ENCODE measurements around the gene FAM3C.
"Not testable (repeated sequence)": the region's sequence is repeated elsewhere in the genome, so short reads cannot be mapped to it uniquely, and the experiment has no call there.

Gene FAM3C

DNA sequence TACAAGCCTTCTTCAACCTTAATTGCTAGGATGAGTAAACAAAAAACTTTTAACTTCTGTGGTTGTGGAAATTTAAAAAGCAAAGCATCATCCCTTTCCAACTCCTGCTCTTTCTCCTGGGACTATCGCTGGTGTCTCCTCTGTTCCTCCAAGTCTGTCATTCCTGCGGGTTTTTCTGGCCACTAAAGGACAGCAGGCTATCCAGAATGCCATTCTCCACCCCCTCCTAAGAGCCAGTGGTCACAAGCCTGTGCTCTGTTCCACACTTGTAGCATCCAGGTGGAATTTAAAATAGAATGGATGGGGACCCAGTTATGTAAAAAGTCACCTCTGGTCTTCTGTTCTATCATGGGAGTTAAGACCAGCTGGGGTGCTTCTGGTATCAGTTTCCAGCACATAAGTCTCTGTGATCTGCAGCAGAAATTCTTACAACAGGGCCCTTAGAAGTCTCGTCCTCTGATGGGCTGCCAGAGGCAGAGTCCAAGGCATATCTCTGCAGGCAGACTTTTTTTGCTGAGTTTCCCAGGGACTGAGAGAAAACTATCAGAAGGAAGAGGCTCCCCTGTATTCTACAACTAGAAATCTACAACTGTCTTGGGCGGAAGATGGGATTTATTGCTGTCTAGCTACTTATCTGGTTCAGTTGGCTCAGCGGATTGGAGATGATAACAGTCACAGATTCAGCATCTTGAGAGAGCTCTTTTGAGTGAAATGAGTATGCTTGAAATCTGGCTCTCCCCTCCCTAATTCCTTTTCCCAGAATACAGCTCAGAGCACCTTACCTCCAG is 72.4 kb downstream of the FAM3C start:
- DNase-seq = no peak
- Histone ChIP-seq H3K4me3 (ENCODE audit: low read depth in 1 of 2, low read length in 2 of 2) (no peak overlapping the region), H3K9me3 (ENCODE audit: insufficient read depth, low read length, severe bottlenecking) (no peaks in the 10 kb centered on the region), H3K27me3 (ENCODE audit: insufficient read depth, low read length, poor library complexity) (no peaks in the 10 kb centered on the region), H3K9ac (ENCODE audit: low read depth, low read length) (no peak overlapping the region), H3K27ac (ENCODE audit: low read length) (no peak overlapping the region), H3K4me1 (ENCODE audit: insufficient read depth, low read length) (no peaks in the 10 kb centered on the region), H3K4me2 (ENCODE audit: insufficient read depth, low read length) (no peak overlapping the region), H3K36me3 (ENCODE audit: insufficient read depth, low read length) (no peaks in the 10 kb centered on the region), H3K79me2 (ENCODE audit: insufficient read depth, low read length) (no peaks in the 10 kb centered on the region), H2AFZ (ENCODE audit: low read depth, low read length) (no peak overlapping the region), H4K20me1 (ENCODE audit: insufficient read depth, low read length) (no peaks in the 10 kb centered on the region)
- no peak for ATAC-seq (ENCODE audit: insufficient read depth, low read depth)
- TF ChIP-seq EZH2 (IDR thresholded peaks at IDR 0.05; ENCODE audit: borderline replicate concordance, low read depth, low read length, severe bottlenecking) (no peak), CTCF (IDR thresholded peaks at IDR 0.05; ENCODE audit: borderline replicate concordance, extremely low read depth, low read length, poor library complexity, severe bottlenecking) (no peak)

GRCh38 chr7:121322460-121322859 is 73.6 kb downstream of the FAM3C start:
- H3K9ac ChIP-seq (ENCODE audit: low read depth, low read length) = no peak overlapping the region
- TF ChIP-seq CTCF (IDR thresholded peaks at IDR 0.05; ENCODE audit: borderline replicate concordance, extremely low read depth, low read length, poor library complexity, severe bottlenecking) (no peak), EZH2 (IDR thresholded peaks at IDR 0.05; ENCODE audit: borderline replicate concordance, low read depth, low read length, severe bottlenecking) (no peak)
- no peaks in the 10 kb centered on the region for H3K27me3 ChIP-seq (ENCODE audit: insufficient read depth, low read length, poor library complexity)
- DNase-seq = no peak
- H4K20me1 ChIP-seq (ENCODE audit: insufficient read depth, low read length) = no peaks in the 10 kb centered on the region
- no peaks in the 10 kb centered on the region for H3K79me2 ChIP-seq (ENCODE audit: insufficient read depth, low read length)
- H2AFZ ChIP-seq (ENCODE audit: low read depth, low read length) = no peak overlapping the region
- H3K27ac ChIP-seq (ENCODE audit: low read length) = no peak overlapping the region
- no peak overlapping the region for H3K4me3 ChIP-seq (ENCODE audit: low read depth in 1 of 2, low read length in 2 of 2)
- no peaks in the 10 kb centered on the region for H3K9me3 ChIP-seq (ENCODE audit: insufficient read depth, low read length, severe bottlenecking)
- no peaks in the 10 kb centered on the region for H3K36me3 ChIP-seq (ENCODE audit: insufficient read depth, low read length)
- H3K4me1 ChIP-seq (ENCODE audit: insufficient read depth, low read length) = no peaks in the 10 kb centered on the region
- ATAC-seq (ENCODE audit: insufficient read depth, low read depth) = no peak
- no peak overlapping the region for H3K4me2 ChIP-seq (ENCODE audit: insufficient read depth, low read length)

- ATAC-seq (ENCODE audit: insufficient read depth, low read depth); H3K27me3 ChIP-seq (ENCODE audit: insufficient read depth, low read length, poor library complexity); H2AFZ ChIP-seq (ENCODE audit: low read depth, low read length); H4K20me1 ChIP-seq (ENCODE audit: insufficient read depth, low read length); H3K27ac ChIP-seq (ENCODE audit: low read length); H3K4me2 ChIP-seq (ENCODE audit: insufficient read depth, low read length); H3K79me2 ChIP-seq (ENCODE audit: insufficient read depth, low read length); H3K4me3 ChIP-seq (ENCODE audit: low read depth in 1 of 2, low read length in 2 of 2); H3K36me3 ChIP-seq (ENCODE audit: insufficient read depth, low read length); H3K9ac ChIP-seq (ENCODE audit: low read depth, low read length); DNase-seq; H3K4me1 ChIP-seq (ENCODE audit: insufficient read depth, low read length); H3K9me3 ChIP-seq (ENCODE audit: insufficient read depth, low read length, severe bottlenecking): not testable (repeated sequence)
These were observed 80.9 kb downstream of the FAM3C start for GRCh38 chr7:121315170-121315569.

- Histone ChIP-seq H3K4me2 (ENCODE audit: insufficient read depth, low read length) (no peak overlapping the region), H3K36me3 (ENCODE audit: insufficient read depth, low read length) (no peaks in the 10 kb centered on the region), H4K20me1 (ENCODE audit: insufficient read depth, low read length) (no peaks in the 10 kb centered on the region), H3K79me2 (ENCODE audit: insufficient read depth, low read length) (no peaks in the 10 kb centered on the region), H3K9me3 (ENCODE audit: insufficient read depth, low read length, severe bottlenecking) (peaks cover 7% of the 10 kb centered on the region), H2AFZ (ENCODE audit: low read depth, low read length) (no peak overlapping the region), H3K27ac (ENCODE audit: low read length) (no peak overlapping the region), H3K9ac (ENCODE audit: low read depth, low read length) (no peak overlapping the region), H3K27me3 (ENCODE audit: insufficient read depth, low read length, poor library complexity) (no peaks in the 10 kb centered on the region), H3K4me1 (ENCODE audit: insufficient read depth, low read length) (no peaks in the 10 kb centered on the region), H3K4me3 (ENCODE audit: low read depth in 1 of 2, low read length in 2 of 2) (no peak overlapping the region)
- DNase-seq = no peak
- TF ChIP-seq CTCF (IDR thresholded peaks at IDR 0.05; ENCODE audit: borderline replicate concordance, extremely low read depth, low read length, poor library complexity, severe bottlenecking) (no peak), EZH2 (IDR thresholded peaks at IDR 0.05; ENCODE audit: borderline replicate concordance, low read depth, low read length, severe bottlenecking) (no peak)
- ATAC-seq (ENCODE audit: insufficient read depth, low read depth) = no peak
These were observed 82.1 kb downstream of the FAM3C start for GRCh38 chr7:121313793-121314676.

All from DND-41 (cell line).